ENCODE data around the gene PI4KA. TPM values are rescaled to one million over a fixed set of nuclear protein-coding genes. Genes with fewer than 3 reads are reported as not detected.
A peak's percentile ranks its signal among the peaks of the same experiment; 100 is the strongest.

PI4KA gene
- total and polyA plus RNA-seq, 2 donors from 2014 or later = 37.3 to 92.8 TPM

DNA sequence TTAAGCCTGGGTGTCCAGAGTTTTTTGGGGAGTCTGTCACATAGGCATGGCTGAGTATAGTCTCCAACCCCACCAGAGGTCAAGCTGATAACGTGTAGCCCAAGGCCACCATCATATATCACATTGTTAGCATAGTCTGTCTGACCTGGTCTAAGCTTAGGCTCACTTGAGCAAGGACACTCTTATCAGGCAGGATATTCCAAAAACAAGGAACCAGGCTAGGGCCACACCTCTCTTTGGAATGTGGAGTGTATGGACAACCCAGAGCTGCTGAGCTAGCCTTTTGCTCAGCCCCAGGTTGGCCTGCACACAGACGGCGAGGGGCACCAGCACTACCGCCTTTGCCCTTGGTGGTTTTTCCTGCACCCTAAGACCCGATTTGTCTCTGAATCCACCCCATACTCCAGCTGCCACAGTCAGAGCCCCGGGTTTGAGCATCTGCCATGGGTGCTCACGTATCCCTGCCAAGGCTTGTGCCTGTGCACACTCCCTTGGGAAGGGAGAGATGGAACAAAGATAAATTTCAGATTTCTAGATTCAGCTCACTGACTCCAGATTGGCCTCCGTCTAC lies 7.3 kb upstream of the PI4KA start:
- intact Hi-C loops (cut with DNase I) = no loop called here
- TF ChIP-seq, protein P1, sequence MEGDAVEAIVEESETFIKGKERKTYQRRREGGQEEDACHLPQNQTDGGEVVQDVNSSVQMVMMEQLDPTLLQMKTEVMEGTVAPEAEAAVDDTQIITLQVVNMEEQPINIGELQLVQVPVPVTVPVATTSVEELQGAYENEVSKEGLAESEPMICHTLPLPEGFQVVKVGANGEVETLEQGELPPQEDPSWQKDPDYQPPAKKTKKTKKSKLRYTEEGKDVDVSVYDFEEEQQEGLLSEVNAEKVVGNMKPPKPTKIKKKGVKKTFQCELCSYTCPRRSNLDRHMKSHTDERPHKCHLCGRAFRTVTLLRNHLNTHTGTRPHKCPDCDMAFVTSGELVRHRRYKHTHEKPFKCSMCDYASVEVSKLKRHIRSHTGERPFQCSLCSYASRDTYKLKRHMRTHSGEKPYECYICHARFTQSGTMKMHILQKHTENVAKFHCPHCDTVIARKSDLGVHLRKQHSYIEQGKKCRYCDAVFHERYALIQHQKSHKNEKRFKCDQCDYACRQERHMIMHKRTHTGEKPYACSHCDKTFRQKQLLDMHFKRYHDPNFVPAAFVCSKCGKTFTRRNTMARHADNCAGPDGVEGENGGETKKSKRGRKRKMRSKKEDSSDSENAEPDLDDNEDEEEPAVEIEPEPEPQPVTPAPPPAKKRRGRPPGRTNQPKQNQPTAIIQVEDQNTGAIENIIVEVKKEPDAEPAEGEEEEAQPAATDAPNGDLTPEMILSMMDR (IDR thresholded peaks at IDR 0.05; ENCODE audit: borderline replicate concordance, extremely low read depth, insufficient read depth) = no peak
- FAIRE-seq (no peak), DNase-seq (no peak)
- no peak overlapping the region for H3K27ac ChIP-seq (ENCODE audit: low read depth in 2 of 2, low read length in 2 of 2)
- H3K9ac ChIP-seq (ENCODE audit: low read length in 3 of 3) = no peak overlapping the region
- H3K4me3 ChIP-seq (ENCODE audit: low read length in 3 of 3) = no peak overlapping the region
- H3K4me1 ChIP-seq (ENCODE audit: control insufficient read depth in 2 of 3, insufficient read depth in 2 of 3, low read depth in 1 of 3, low read length in 3 of 3) = peaks cover 13 to 16% (median 14%) of the 10 kb centered on the region in 3 donors
- H3K36me3 ChIP-seq (ENCODE audit: control insufficient read depth in 2 of 3, insufficient read depth in 3 of 3, low read length in 3 of 3) = peaks cover 0 to 7% (median 5%) of the 10 kb centered on the region in 3 donors
- H3K9me3 ChIP-seq (ENCODE audit: control insufficient read depth in 2 of 3, insufficient read depth in 1 of 3, low read length in 3 of 3) = no peaks in the 10 kb centered on the region
- no peaks in the 10 kb centered on the region for H3K27me3 ChIP-seq (ENCODE audit: control insufficient read depth, insufficient read depth, low read length)

DNA sequence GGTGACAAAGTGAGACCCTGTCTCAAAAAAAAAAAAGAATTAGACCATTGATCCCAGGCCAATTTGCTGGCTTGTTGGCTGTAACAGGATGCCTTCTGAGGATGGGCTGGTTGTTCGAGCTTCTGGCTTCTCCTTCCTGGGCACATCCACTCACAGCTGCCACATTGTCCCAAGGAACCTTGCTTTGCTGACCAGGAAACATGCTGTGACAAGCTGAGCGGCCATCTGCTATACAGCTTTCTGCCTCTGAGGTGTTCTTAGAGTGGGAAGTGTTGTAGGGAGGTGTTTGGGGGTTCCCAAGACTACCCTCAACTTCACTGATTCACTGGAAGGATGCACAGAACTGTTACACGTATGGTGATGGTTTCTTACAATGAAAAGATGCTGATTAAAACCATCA lies 6.7 kb upstream of the PI4KA start:
- no peak overlapping the region for H3K4me3 ChIP-seq (ENCODE audit: low read length in 3 of 3)
- peaks cover 0 to 2% (median 1%) of the 10 kb centered on the region in 3 donors for H3K36me3 ChIP-seq (ENCODE audit: control insufficient read depth in 2 of 3, insufficient read depth in 3 of 3, low read length in 3 of 3)
- H3K27me3 ChIP-seq (ENCODE audit: control insufficient read depth, insufficient read depth, low read length) = no peaks in the 10 kb centered on the region
- FAIRE-seq (no peak), DNase-seq (peak in 1 of 5 donors; percentile 15)
- TF ChIP-seq, protein P1 (IDR thresholded peaks at IDR 0.05; ENCODE audit: borderline replicate concordance, extremely low read depth, insufficient read depth) = no peak
- no peak overlapping the region for H3K9ac ChIP-seq (ENCODE audit: low read length in 3 of 3)
- H3K9me3 ChIP-seq (ENCODE audit: control insufficient read depth in 2 of 3, insufficient read depth in 1 of 3, low read length in 3 of 3) = no peaks in the 10 kb centered on the region
- peaks cover 13 to 16% (median 14%) of the 10 kb centered on the region in 3 donors for H3K4me1 ChIP-seq (ENCODE audit: control insufficient read depth in 2 of 3, insufficient read depth in 2 of 3, low read depth in 1 of 3, low read length in 3 of 3)
- intact Hi-C loops (cut with DNase I) = no loop called here
- H3K27ac ChIP-seq (ENCODE audit: low read depth in 2 of 2, low read length in 2 of 2) = no peak overlapping the region

DNA sequence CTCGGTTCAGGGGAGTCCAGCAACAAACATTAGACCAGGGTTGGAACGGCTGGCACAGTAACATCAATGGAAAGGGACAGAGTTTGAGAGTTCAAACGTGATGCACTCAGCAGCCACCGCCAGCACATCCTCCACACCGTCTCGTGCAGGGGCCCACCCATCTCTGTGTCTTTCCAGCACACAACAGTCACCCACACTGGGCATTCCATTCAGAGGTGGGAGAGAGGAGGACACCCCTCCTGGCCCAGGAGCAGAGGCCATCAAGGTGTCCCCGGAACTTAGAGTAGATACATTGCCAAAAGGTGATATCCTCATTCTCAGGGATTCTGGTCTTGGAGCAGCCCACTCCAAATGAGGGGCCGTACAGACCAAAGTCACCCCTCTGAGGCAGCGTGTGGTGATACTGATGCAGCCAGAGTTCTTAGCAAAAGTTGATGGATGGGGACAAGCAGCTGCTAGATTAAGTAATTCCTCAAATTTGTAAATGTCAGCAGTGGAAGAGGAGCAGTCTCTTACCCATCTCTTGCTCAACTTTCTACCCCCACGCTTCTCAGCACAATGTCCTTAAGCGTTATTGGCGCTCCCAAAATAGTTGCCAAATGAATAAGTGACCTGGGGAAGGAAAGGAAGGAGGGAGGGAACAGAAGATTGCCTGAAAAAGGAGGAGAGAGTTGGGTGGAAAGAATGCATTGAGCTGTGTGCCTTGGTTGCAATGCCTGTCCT lies 5.7 kb upstream of the PI4KA start:
- H3K27me3 ChIP-seq (ENCODE audit: control insufficient read depth, insufficient read depth, low read length) = no peaks in the 10 kb centered on the region
- no peak overlapping the region for H3K9ac ChIP-seq (ENCODE audit: low read length in 3 of 3)
- no peak overlapping the region for H3K4me3 ChIP-seq (ENCODE audit: low read length in 3 of 3)
- TF ChIP-seq, protein P1 (IDR thresholded peaks at IDR 0.05; ENCODE audit: borderline replicate concordance, extremely low read depth, insufficient read depth) = no peak
- no peak overlapping the region for H3K27ac ChIP-seq (ENCODE audit: low read depth in 2 of 2, low read length in 2 of 2)
- FAIRE-seq (no peak), DNase-seq (peak in 1 of 5 donors; percentile 31)
- no peaks in the 10 kb centered on the region for H3K9me3 ChIP-seq (ENCODE audit: control insufficient read depth in 2 of 3, insufficient read depth in 1 of 3, low read length in 3 of 3)
- H3K36me3 ChIP-seq (ENCODE audit: control insufficient read depth in 2 of 3, insufficient read depth in 3 of 3, low read length in 3 of 3) = no peaks in the 10 kb centered on the region
- H3K4me1 ChIP-seq (ENCODE audit: control insufficient read depth in 2 of 3, insufficient read depth in 2 of 3, low read depth in 1 of 3, low read length in 3 of 3) = peaks cover 13 to 20% (median 14%) of the 10 kb centered on the region in 3 donors
- intact Hi-C loops (cut with DNase I) = no loop called here
